PC-3 (cell line): ENCODE data around the gene CARD10.

Experiments
- EZH2 ChIP-seq: fragments of 300-600 bp; sonication (generic); IDR thresholded peaks from one replicate; pipeline ENCODE4 v1.6.1; 2017; ENCODE audit warnings: antibody characterized with exemption, mild to moderate bottlenecking, low read length; ENCODE audit not compliant: unreplicated experiment
- TF ChIP-seq, protein P1 (sequence below): fragments of 300-600 bp; sonication (generic); conservative IDR thresholded peaks from 2 replicates; pipeline ENCODE4 v1.5.1; 2017; ENCODE audit warnings: antibody characterized with exemption, low read depth, mild to moderate bottlenecking, low read length

DNA sequence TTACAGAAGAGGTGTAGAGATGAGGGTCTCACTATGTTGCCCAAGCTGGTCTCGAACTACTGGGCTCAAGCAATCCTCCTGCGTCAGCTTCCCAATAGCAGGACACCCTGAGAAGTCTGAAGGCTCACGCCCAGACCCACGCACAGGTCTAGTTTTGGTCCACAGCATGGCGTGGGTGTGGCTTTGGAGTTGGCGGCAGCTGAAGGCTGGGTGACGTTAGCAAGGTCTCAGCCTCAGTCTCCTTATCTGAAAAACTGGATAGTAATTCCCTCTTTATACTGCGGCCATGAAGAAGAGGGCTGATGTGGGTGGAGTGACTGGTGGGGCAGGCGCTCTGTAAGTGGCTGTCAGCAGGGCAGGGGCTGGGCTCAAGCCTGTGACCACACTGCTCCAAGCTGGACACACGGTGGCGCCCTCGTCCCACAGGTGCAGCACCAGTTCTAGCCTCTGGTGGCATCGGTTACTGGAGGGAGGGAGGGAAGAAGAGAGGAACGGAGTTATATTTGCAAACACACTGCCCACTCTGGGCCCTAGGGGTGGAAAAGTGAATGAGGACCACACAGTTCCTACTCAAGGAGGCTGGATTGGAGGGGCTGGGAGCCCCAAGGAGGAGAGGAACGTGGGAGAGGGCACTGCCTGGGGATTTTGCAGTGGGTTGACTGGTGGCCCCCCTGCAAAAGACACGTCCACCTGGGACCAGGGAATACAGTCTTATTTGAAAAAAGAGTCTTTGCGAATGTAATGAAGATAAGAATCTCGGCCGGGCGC is 19.6 kb upstream of the CARD10 start:
- TF ChIP-seq, protein P1, sequence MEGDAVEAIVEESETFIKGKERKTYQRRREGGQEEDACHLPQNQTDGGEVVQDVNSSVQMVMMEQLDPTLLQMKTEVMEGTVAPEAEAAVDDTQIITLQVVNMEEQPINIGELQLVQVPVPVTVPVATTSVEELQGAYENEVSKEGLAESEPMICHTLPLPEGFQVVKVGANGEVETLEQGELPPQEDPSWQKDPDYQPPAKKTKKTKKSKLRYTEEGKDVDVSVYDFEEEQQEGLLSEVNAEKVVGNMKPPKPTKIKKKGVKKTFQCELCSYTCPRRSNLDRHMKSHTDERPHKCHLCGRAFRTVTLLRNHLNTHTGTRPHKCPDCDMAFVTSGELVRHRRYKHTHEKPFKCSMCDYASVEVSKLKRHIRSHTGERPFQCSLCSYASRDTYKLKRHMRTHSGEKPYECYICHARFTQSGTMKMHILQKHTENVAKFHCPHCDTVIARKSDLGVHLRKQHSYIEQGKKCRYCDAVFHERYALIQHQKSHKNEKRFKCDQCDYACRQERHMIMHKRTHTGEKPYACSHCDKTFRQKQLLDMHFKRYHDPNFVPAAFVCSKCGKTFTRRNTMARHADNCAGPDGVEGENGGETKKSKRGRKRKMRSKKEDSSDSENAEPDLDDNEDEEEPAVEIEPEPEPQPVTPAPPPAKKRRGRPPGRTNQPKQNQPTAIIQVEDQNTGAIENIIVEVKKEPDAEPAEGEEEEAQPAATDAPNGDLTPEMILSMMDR = peak; percentile 90
- no peak for TF ChIP-seq EZH2
